Neural cell (in vitro differentiated cells): Measurements from ENCODE around the gene HES4. TPM values are rescaled to one million over a fixed set of nuclear protein-coding genes. Genes with fewer than 3 reads are reported as not detected.

Experiments used
- H2AFZ ChIP-seq: fragments of 200-600, 300-800 bp; sonication (generic), shearing (Covaris generic); 2 replicates; pipeline ENCODE4 v1.6.0; 2014; ENCODE audit warnings: low read depth, mild to moderate bottlenecking, antibody characterized with exemption, low read length, moderate library complexity
- H3F3A ChIP-seq: fragments of 200-600 bp; shearing (Covaris generic); 2 replicates; pipeline ENCODE4 v1.6.1; 2016; ENCODE audit warnings: mild to moderate bottlenecking, moderate library complexity, mixed read lengths, antibody characterized with exemption, low read length; ENCODE audit not compliant: insufficient read depth, poor library complexity, severe bottlenecking
- H3K27ac ChIP-seq: fragments of 200-600, 300-800 bp; sonication (generic), shearing (Covaris generic); 2 replicates; pipeline ENCODE4 v1.5.1; 2014; ENCODE audit warnings: mild to moderate bottlenecking, low read length, moderate library complexity
- H3K27me3 ChIP-seq: fragments of 300-800, 200-600 bp; sonication (generic), shearing (Covaris generic); 2 replicates; pipeline ENCODE4 v1.6.0; 2014; ENCODE audit warnings: mild to moderate bottlenecking, low read depth, low read length, moderate library complexity; ENCODE audit not compliant: insufficient read depth
- H3K36me3 ChIP-seq: fragments of 300-800, 200-600 bp; sonication (generic), shearing (Covaris generic); 2 replicates; pipeline ENCODE4 v1.5.1; 2014; ENCODE audit warnings: mild to moderate bottlenecking, antibody characterized with exemption, low read length, moderate library complexity; ENCODE audit not compliant: insufficient read depth
- H3K4me2 ChIP-seq: fragments of 300-800, 200-600 bp; sonication (generic), shearing (Covaris generic); 2 replicates; pipeline ENCODE4 v1.6.0; 2014; ENCODE audit warnings: mild to moderate bottlenecking, low read length
- H3K4me3 ChIP-seq: fragments of 300-800, 200-600 bp; sonication (generic), shearing (Covaris generic); 2 replicates; pipeline ENCODE4 v1.5.1; 2014; ENCODE audit warnings: mild to moderate bottlenecking, low read length, moderate library complexity
- H3K79me2 ChIP-seq: fragments of 200-600 bp; shearing (Covaris generic); replicated peaks from 2 replicates; pipeline ENCODE4 v1.6.0; 2014; ENCODE audit warnings: mild to moderate bottlenecking, low read length, moderate library complexity; ENCODE audit not compliant: insufficient read depth
- H3K9ac ChIP-seq: fragments of 300-800, 200-600 bp; sonication (generic), shearing (Covaris generic); 2 replicates; pipeline ENCODE4 v1.6.1; 2016; ENCODE audit warnings: mild to moderate bottlenecking, low read length, mixed read lengths
- H3K9me2 ChIP-seq: fragments of 200-600 bp; shearing (Covaris generic); 2 replicates; pipeline ENCODE4 v1.6.1; 2016; ENCODE audit warnings: mild to moderate bottlenecking, low read length, mixed read lengths; ENCODE audit not compliant: insufficient read depth
- H3K9me3 ChIP-seq: fragments of 200-600, 300-800 bp; sonication (generic), shearing (Covaris generic); 2 replicates; pipeline ENCODE4 v1.6.1; 2016; ENCODE audit warnings: mild to moderate bottlenecking, mixed run types, low read length, moderate library complexity, mixed read lengths
- H4K20me1 ChIP-seq: fragments of 200-600 bp; shearing (Covaris generic); 2 replicates; pipeline ENCODE4 v1.6.1; 2016; ENCODE audit warnings: mild to moderate bottlenecking, mixed run types; ENCODE audit not compliant: insufficient read depth
- CTCF ChIP-seq: fragments of 450-650 bp; IDR thresholded peaks from 2 replicates; pipeline ENCODE4 v1.5.1; 2014; ENCODE audit warnings: antibody characterized with exemption, mild to moderate bottlenecking, moderate library complexity; ENCODE audit not compliant: poor library complexity, severe bottlenecking
- EP300 ChIP-seq: fragments of 450-650 bp; conservative IDR thresholded peaks from 2 replicates; pipeline ENCODE4 v1.6.1; 2014; ENCODE audit warnings: antibody characterized with exemption, mild to moderate bottlenecking, moderate library complexity; ENCODE audit not compliant: poor library complexity, severe bottlenecking
- EZH2 ChIP-seq: fragments of 200-600, 300-800 bp; shearing (Covaris generic), sonication (generic); IDR thresholded peaks from 2 replicates; pipeline ENCODE4 v1.6.1; 2014; ENCODE audit warnings: antibody characterized with exemption, low read length, borderline replicate concordance, mild to moderate bottlenecking; ENCODE audit not compliant: insufficient read depth, poor library complexity, severe bottlenecking
- MXI1 ChIP-seq: fragments of 450-650 bp; conservative IDR thresholded peaks from 2 replicates; pipeline ENCODE4 v1.6.1; 2014; ENCODE audit warnings: antibody characterized with exemption, mild to moderate bottlenecking; ENCODE audit not compliant: poor library complexity, severe bottlenecking
- POLR2AphosphoS5 ChIP-seq: IDR thresholded peaks from 2 replicates; pipeline ENCODE4 v1.6.1; 2012
- RAD21 ChIP-seq: fragments of 450-650 bp; conservative IDR thresholded peaks from 2 replicates; pipeline ENCODE4 v1.6.1; 2014; ENCODE audit warnings: antibody characterized with exemption, mild to moderate bottlenecking, moderate library complexity
- SMC3 ChIP-seq: fragments of 450-650 bp; conservative IDR thresholded peaks from 2 replicates; pipeline ENCODE4 v1.6.1; 2014; ENCODE audit warnings: antibody characterized with exemption, mild to moderate bottlenecking, moderate library complexity; ENCODE audit not compliant: poor library complexity
- TAF1 ChIP-seq: IDR thresholded peaks from 2 replicates; pipeline ENCODE4 v1.6.1; 2012; ENCODE audit warnings: low read depth
- polyA plus RNA-seq: library from polyadenylated mRNA; depleted of rRNA; stranded (reverse); fragments of >200 nt; gene quantifications from 2 replicates; pipeline ENCODE4 v1.2.3, GENCODE V29; 2014
- TF ChIP-seq, protein P1 (sequence below): IDR thresholded peaks from 2 replicates; pipeline ENCODE4 v1.6.1; 2012; ENCODE audit warnings: borderline replicate concordance

Gene HES4
- polyA plus RNA-seq, 1 donor from 2014 or later: 196 TPM

DNA sequence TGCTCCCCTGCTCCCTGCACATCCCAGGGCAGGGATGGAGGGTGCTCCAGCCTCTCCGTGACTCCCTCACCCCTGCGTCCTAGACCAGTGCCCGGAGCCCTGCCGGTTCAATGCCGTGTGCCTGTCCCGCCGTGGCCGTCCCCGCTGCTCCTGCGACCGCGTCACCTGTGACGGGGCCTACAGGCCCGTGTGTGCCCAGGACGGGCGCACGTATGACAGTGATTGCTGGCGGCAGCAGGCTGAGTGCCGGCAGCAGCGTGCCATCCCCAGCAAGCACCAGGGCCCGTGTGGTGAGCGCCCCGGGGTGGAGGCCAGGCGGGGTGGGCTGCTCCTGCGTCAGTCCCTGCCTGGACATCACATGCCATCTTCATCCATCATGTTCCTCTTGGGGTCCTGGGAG is 42.0 kb upstream of the HES4 start:
- no peaks in the 10 kb centered on the region for H3K9me3 ChIP-seq
- no peak overlapping the region for H3K4me2 ChIP-seq
- H3K9ac ChIP-seq: no peak overlapping the region
- H3K27ac ChIP-seq: no peak overlapping the region
- no peaks in the 10 kb centered on the region for H3F3A ChIP-seq
- no peak overlapping the region for H3K4me3 ChIP-seq
- no peaks in the 10 kb centered on the region for H3K36me3 ChIP-seq
- TF ChIP-seq, protein P1, sequence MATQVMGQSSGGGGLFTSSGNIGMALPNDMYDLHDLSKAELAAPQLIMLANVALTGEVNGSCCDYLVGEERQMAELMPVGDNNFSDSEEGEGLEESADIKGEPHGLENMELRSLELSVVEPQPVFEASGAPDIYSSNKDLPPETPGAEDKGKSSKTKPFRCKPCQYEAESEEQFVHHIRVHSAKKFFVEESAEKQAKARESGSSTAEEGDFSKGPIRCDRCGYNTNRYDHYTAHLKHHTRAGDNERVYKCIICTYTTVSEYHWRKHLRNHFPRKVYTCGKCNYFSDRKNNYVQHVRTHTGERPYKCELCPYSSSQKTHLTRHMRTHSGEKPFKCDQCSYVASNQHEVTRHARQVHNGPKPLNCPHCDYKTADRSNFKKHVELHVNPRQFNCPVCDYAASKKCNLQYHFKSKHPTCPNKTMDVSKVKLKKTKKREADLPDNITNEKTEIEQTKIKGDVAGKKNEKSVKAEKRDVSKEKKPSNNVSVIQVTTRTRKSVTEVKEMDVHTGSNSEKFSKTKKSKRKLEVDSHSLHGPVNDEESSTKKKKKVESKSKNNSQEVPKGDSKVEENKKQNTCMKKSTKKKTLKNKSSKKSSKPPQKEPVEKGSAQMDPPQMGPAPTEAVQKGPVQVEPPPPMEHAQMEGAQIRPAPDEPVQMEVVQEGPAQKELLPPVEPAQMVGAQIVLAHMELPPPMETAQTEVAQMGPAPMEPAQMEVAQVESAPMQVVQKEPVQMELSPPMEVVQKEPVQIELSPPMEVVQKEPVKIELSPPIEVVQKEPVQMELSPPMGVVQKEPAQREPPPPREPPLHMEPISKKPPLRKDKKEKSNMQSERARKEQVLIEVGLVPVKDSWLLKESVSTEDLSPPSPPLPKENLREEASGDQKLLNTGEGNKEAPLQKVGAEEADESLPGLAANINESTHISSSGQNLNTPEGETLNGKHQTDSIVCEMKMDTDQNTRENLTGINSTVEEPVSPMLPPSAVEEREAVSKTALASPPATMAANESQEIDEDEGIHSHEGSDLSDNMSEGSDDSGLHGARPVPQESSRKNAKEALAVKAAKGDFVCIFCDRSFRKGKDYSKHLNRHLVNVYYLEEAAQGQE: no peak
- TF ChIP-seq EP300: no peak
- no peak for TF ChIP-seq SMC3
- no peak for TF ChIP-seq TAF1
- TF ChIP-seq POLR2AphosphoS5: no peak
- TF ChIP-seq EZH2: no peak
- no peak for TF ChIP-seq RAD21
- no peak for TF ChIP-seq CTCF
- no peak for TF ChIP-seq MXI1
- no peaks in the 10 kb centered on the region for H3K9me2 ChIP-seq
- no peak overlapping the region for H2AFZ ChIP-seq
- H4K20me1 ChIP-seq: no peaks in the 10 kb centered on the region
- no peaks in the 10 kb centered on the region for H3K79me2 ChIP-seq
- no peaks in the 10 kb centered on the region for H3K27me3 ChIP-seq

- Histone ChIP-seq H3K4me3 (no peak overlapping the region), H4K20me1 (no peaks in the 10 kb centered on the region), H3K4me2 (no peak overlapping the region)
Observed at GRCh38 chr1:1041092-1041523, 41.2 kb upstream of the HES4 start.

More at GRCh38 chr1:1041092-1041523, 41.2 kb upstream of the HES4 start:
- H3K27me3 ChIP-seq: no peaks in the 10 kb centered on the region
- no peak overlapping the region for H2AFZ ChIP-seq
- TF ChIP-seq POLR2AphosphoS5: no peak
- no peak for TF ChIP-seq RAD21
- TF ChIP-seq EZH2: no peak
- TF ChIP-seq TAF1: no peak
- TF ChIP-seq CTCF: no peak
- TF ChIP-seq EP300: no peak
- H3K79me2 ChIP-seq: no peaks in the 10 kb centered on the region
- H3K9me3 ChIP-seq: no peaks in the 10 kb centered on the region
- no peaks in the 10 kb centered on the region for H3K9me2 ChIP-seq
- H3K36me3 ChIP-seq: no peaks in the 10 kb centered on the region
- H3K9ac ChIP-seq: no peak overlapping the region
- H3F3A ChIP-seq: no peaks in the 10 kb centered on the region
- no peak overlapping the region for H3K27ac ChIP-seq
